GM18907 (cell line): Measurements from ENCODE around the gene PFKFB4.
A peak's percentile ranks its signal among the peaks of the same experiment; 100 is the strongest.
"Not testable (repeated sequence)": the region's sequence is repeated elsewhere in the genome, so short reads cannot be mapped to it uniquely, and the experiment has no call there.

Source experiments
- ATAC-seq: cut with Tn5 transposase; IDR thresholded peaks from one replicate; pipeline ENCODE4 v1.9.1; 2021; ENCODE audit warnings: mild to moderate bottlenecking, moderate library complexity; ENCODE audit not compliant: unreplicated experiment

Gene PFKFB4

GRCh38 chr3:48561045-48561736 is 4.6 kb upstream of the PFKFB4 start:
- no peak for ATAC-seq

GRCh38 chr3:48560648-48561018 is 4.0 kb upstream of the PFKFB4 start:
- no peak for ATAC-seq

GRCh38 chr3:48558493-48559134 is 2.0 kb upstream of the PFKFB4 start:
- no peak for ATAC-seq

GRCh38 chr3:48555949-48556795 is 431 bp downstream of the PFKFB4 start:
- no peak for ATAC-seq

GRCh38 chr3:48555231-48555948 is 1.2 kb downstream of the PFKFB4 start:
- no peak for ATAC-seq

GRCh38 chr3:48553886-48554845 is 2.4 kb downstream of the PFKFB4 start:
- ATAC-seq: no peak

GRCh38 chr3:48553361-48553760 is 3.2 kb downstream of the PFKFB4 start:
- ATAC-seq: no peak

GRCh38 chr3:48552111-48552951 is 4.3 kb downstream of the PFKFB4 start:
- ATAC-seq: no peak

- ATAC-seq: not testable (repeated sequence)
Measured at GRCh38 chr3:48551651-48552050, 5.0 kb downstream of the PFKFB4 start.

GRCh38 chr3:48548729-48549705 is 7.6 kb downstream of the PFKFB4 start:
- peak; percentile 73 for ATAC-seq

- no peak for ATAC-seq
Measured at GRCh38 chr3:48548126-48548525, 8.5 kb downstream of the PFKFB4 start.

- ATAC-seq: no peak
Measured at GRCh38 chr3:48546203-48546829, 10.3 kb downstream of the PFKFB4 start.

- ATAC-seq: no peak
Measured at GRCh38 chr3:48544141-48544540, 12.5 kb downstream of the PFKFB4 start.

GRCh38 chr3:48543271-48543866 is 13.2 kb downstream of the PFKFB4 start:
- ATAC-seq: no peak

GRCh38 chr3:48538451-48538850 is 18.2 kb downstream of the PFKFB4 start:
- ATAC-seq: no peak

- ATAC-seq: no peak
Measured at GRCh38 chr3:48536785-48537184, 19.8 kb downstream of the PFKFB4 start.

GRCh38 chr3:48536116-48536515 is 20.5 kb downstream of the PFKFB4 start:
- ATAC-seq: no peak
